Endodermal cell (in vitro differentiated cells): Measurements from ENCODE around the gene NEGR1. TPM values are rescaled to one million over a fixed set of nuclear protein-coding genes. Genes with fewer than 3 reads are reported as not detected.

Source experiments
- DNase-seq: peaks from one replicate; pipeline ENCODE4 v3.0.0-alpha.2; 2017
- H3K27ac ChIP-seq: 2 replicates; pipeline ENCODE4 v1.5.1; 2013; ENCODE audit warnings: mild to moderate bottlenecking, low read depth, low read length, moderate library complexity
- H3K27me3 ChIP-seq: 2 replicates; pipeline ENCODE4 v1.6.1; 2013; ENCODE audit warnings: mild to moderate bottlenecking, low read length, moderate library complexity; ENCODE audit not compliant: insufficient read depth, control insufficient read depth, poor library complexity, severe bottlenecking
- H3K36me3 ChIP-seq: 2 replicates; pipeline ENCODE4 v1.7.0; 2013; ENCODE audit warnings: mild to moderate bottlenecking, low read length, moderate library complexity; ENCODE audit not compliant: control insufficient read depth, insufficient read depth
- H3K4me1 ChIP-seq: one replicate; pipeline ENCODE4 v1.7.0; 2013; ENCODE audit warnings: low read length; ENCODE audit not compliant: control insufficient read depth, insufficient read depth
- H3K4me3 ChIP-seq: 2 replicates; pipeline ENCODE4 v1.5.1; 2013; ENCODE audit warnings: mild to moderate bottlenecking, low read length, moderate library complexity
- H3K9ac ChIP-seq: 2 replicates; pipeline ENCODE4 v1.6.1; 2013; ENCODE audit warnings: mild to moderate bottlenecking, low read length, moderate library complexity; ENCODE audit not compliant: poor library complexity, severe bottlenecking; ENCODE audit errors: extremely low read depth
- H3K9me3 ChIP-seq: 2 replicates; pipeline ENCODE4 v1.6.1; 2013; ENCODE audit warnings: mild to moderate bottlenecking, low read length, moderate library complexity; ENCODE audit not compliant: control insufficient read depth
- H3K27ac Mint-ChIP-seq: 2 replicates; pipeline ENCODE4 v1.8.0; 2020; ENCODE audit warnings: mixed read lengths
- H3K27me3 Mint-ChIP-seq: 2 replicates; pipeline ENCODE4 v1.8.0; 2021; ENCODE audit warnings: mild to moderate bottlenecking, mixed read lengths; ENCODE audit not compliant: insufficient read depth
- H3K36me3 Mint-ChIP-seq: 2 replicates; pipeline ENCODE4 v1.8.0; 2020; ENCODE audit warnings: low read depth, mixed read lengths
- H3K4me1 Mint-ChIP-seq: 2 replicates; pipeline ENCODE4 v1.8.0; 2020; ENCODE audit warnings: mixed read lengths
- H3K4me3 Mint-ChIP-seq: 2 replicates; pipeline ENCODE4 v1.8.0; 2020; ENCODE audit warnings: mild to moderate bottlenecking, moderate library complexity, mixed read lengths
- H3K9me3 Mint-ChIP-seq: 2 replicates; pipeline ENCODE4 v1.8.0; 2020; ENCODE audit warnings: mild to moderate bottlenecking, mixed read lengths
- CTCF ChIP-seq: fragments of 200-600 bp; sonication (generic); conservative IDR thresholded peaks from 2 replicates; pipeline ENCODE4 v1.5.0; 2021; ENCODE audit warnings: antibody characterized with exemption, mild to moderate bottlenecking
- WGBS, 2 experiments: methylation state at CpG; one replicate each; pipeline versions ENCODE4 v1.1.5 to v1.1.7; 2013; ENCODE audit warnings: missing lambda C conversion rate in 2 of 2, mixed read lengths in 1 of 2; ENCODE audit not compliant: insufficient coverage in 1 of 2, insufficient read length in 1 of 2; 5-methylcytosine and 5-hydroxymethylcytosine counted together
- total RNA-seq, 2 donors: library from RNA; stranded (reverse); fragmentation: NEBNext Ultra II Directional in 1 of 2; extraction: Animal tissue kit (Norgen Biotek cat#: 25700) in 1 of 2; gene quantifications; 2 replicates in 1 of 2; 3 replicates in 1 of 2; pipeline ENCODE4 v1.2.1, GENCODE V29; 2021

Gene NEGR1
- total RNA-seq, 2 donors from 2014 or later: 1.5 to 2.1 TPM

GRCh38 chr1:71774705-71775104, 507.6 kb downstream of the NEGR1 start:
- Mint-ChIP-seq H3K9me3 (no peaks in the 10 kb centered on the region), H3K4me1 (no peaks in the 10 kb centered on the region), H3K4me3 (no peak overlapping the region), H3K27ac (no peak overlapping the region), H3K36me3 (no peaks in the 10 kb centered on the region), H3K27me3 (no peaks in the 10 kb centered on the region)
- no peaks in the 10 kb centered on the region for H3K9me3 ChIP-seq
- DNase-seq: no peak
- H3K27me3 ChIP-seq: no peaks in the 10 kb centered on the region
- TF ChIP-seq CTCF: no peak
- H3K27ac ChIP-seq: no peak overlapping the region
- WGBS, 2 experiments: no CpG with 5 or more reads among the region's 1 CpG
- H3K9ac ChIP-seq: no peak overlapping the region
- H3K4me3 ChIP-seq: no peak overlapping the region
- H3K36me3 ChIP-seq: no peaks in the 10 kb centered on the region
- no peaks in the 10 kb centered on the region for H3K4me1 ChIP-seq

GRCh38 chr1:71770121-71770520, 512.2 kb downstream of the NEGR1 start:
- H3K36me3 Mint-ChIP-seq: no peaks in the 10 kb centered on the region
- no peaks in the 10 kb centered on the region for H3K9me3 Mint-ChIP-seq
- H3K36me3 ChIP-seq: no peaks in the 10 kb centered on the region
- H3K4me3 Mint-ChIP-seq: no peak overlapping the region
- no peak for DNase-seq
- H3K4me1 ChIP-seq: no peaks in the 10 kb centered on the region
- no peaks in the 10 kb centered on the region for H3K27me3 ChIP-seq
- no peak overlapping the region for H3K27ac ChIP-seq
- H3K27ac Mint-ChIP-seq: no peak overlapping the region
- no peak overlapping the region for H3K9ac ChIP-seq
- no peaks in the 10 kb centered on the region for H3K4me1 Mint-ChIP-seq
- no peaks in the 10 kb centered on the region for H3K9me3 ChIP-seq
- no peaks in the 10 kb centered on the region for H3K27me3 Mint-ChIP-seq
- H3K4me3 ChIP-seq: no peak overlapping the region
- 100% methylated on average over 1 of the region's 1 CpG; no CpG with 5 or more reads in 1 of the 2 experiments for WGBS, 2 experiments
- no peak for TF ChIP-seq CTCF

- Histone ChIP-seq H3K4me1 (no peaks in the 10 kb centered on the region), H3K9ac (no peak overlapping the region), H3K27ac (no peak overlapping the region), H3K36me3 (no peaks in the 10 kb centered on the region), H3K4me3 (no peak overlapping the region), H3K9me3 (no peaks in the 10 kb centered on the region), H3K27me3 (no peaks in the 10 kb centered on the region)
- WGBS, 2 experiments: 93 to 94% methylated on average over 2 to 4 of the region's 4 CpGs
- Mint-ChIP-seq H3K27ac (no peak overlapping the region), H3K36me3 (no peaks in the 10 kb centered on the region), H3K27me3 (no peaks in the 10 kb centered on the region), H3K4me3 (no peak overlapping the region), H3K4me1 (no peaks in the 10 kb centered on the region), H3K9me3 (no peaks in the 10 kb centered on the region)
- no peak for TF ChIP-seq CTCF
- no peak for DNase-seq
Observed at GRCh38 chr1:71766748-71767147, 515.6 kb downstream of the NEGR1 start.
